HCT116 (cell line): ENCODE data around the gene ORMDL1.

Source experiments
- SIN3A ChIP-seq: IDR thresholded peaks from 2 replicates; pipeline ENCODE4 v1.6.1; 2012; ENCODE audit warnings: low read depth
- TF ChIP-seq, protein P1 (sequence below), 3 experiments: fragments of 200-600 bp in 1 of 3; sonication (generic) in 1 of 3; IDR thresholded peaks in 2 of 3; conservative IDR thresholded peaks in 1 of 3; 2 replicates each; pipeline ENCODE4 v1.5.1; 2012 to 2017; ENCODE audit warnings: low read depth in 2 of 3, low read length in 2 of 3, antibody characterized with exemption in 1 of 3, borderline replicate concordance in 1 of 3, control low read depth in 1 of 3, mild to moderate bottlenecking in 1 of 3, mixed read lengths in 1 of 3, mixed run types in 1 of 3, moderate library complexity in 1 of 3; ENCODE audit not compliant: insufficient read depth in 1 of 3

DNA sequence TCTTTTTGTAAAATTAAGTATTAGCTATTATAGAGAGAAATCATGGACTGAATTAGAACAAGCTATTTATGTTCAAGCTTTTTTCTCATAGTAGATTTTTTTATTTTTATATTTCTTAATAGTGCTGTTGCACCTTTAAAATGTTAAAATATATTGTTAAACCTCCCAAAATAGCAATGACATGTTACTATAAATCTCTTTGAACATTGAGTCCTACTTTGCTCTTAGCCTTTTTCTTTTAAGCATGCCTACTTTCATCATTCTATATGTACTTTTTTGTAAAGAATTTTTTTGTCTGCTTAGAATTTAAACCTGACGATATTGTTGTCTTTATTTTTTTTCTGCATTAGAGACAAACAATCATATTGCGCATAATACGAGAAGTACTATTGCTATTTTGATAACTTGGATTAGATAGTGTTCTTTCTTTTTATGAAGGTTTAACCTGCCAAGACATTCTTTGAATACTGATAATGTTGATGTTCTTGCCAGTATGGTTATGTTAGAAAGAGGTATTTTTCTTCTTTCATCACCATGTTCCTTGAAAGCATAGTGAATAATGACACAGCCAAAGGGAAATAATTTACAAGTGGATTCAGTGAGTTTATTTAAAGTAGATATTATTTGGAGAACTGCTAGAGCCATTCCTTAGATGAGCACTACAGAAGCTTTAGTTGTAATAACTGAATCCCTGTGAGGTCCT lies 40.7 kb upstream of the ORMDL1 start:
- TF ChIP-seq SIN3A: no peak
- TF ChIP-seq, protein P1, sequence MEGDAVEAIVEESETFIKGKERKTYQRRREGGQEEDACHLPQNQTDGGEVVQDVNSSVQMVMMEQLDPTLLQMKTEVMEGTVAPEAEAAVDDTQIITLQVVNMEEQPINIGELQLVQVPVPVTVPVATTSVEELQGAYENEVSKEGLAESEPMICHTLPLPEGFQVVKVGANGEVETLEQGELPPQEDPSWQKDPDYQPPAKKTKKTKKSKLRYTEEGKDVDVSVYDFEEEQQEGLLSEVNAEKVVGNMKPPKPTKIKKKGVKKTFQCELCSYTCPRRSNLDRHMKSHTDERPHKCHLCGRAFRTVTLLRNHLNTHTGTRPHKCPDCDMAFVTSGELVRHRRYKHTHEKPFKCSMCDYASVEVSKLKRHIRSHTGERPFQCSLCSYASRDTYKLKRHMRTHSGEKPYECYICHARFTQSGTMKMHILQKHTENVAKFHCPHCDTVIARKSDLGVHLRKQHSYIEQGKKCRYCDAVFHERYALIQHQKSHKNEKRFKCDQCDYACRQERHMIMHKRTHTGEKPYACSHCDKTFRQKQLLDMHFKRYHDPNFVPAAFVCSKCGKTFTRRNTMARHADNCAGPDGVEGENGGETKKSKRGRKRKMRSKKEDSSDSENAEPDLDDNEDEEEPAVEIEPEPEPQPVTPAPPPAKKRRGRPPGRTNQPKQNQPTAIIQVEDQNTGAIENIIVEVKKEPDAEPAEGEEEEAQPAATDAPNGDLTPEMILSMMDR (IDR thresholded peaks at IDR 0.05 in 2 of 3, conservative IDR thresholded peaks at IDR 0.05 in 1 of 3; ENCODE audit: borderline replicate concordance in 1 of 3, insufficient read depth in 1 of 3, low read depth in 2 of 3, low read length in 2 of 3): no peak
